Keratinocyte (primary cell): ENCODE measurements around the gene SPRING1.

Experiments used
- EZH2 ChIP-seq: IDR thresholded peaks from one replicate; pipeline ENCODE4 v1.6.1; 2012; ENCODE audit warnings: inconsistent platforms, mild to moderate bottlenecking, low read length, moderate library complexity
- TF ChIP-seq, protein P1 (sequence below), 3 experiments: IDR thresholded peaks in 1 of 3; conservative IDR thresholded peaks in 1 of 3; optimal IDR thresholded peaks in 1 of 3; 2 replicates in 2 of 3; 3 replicates in 1 of 3; pipeline versions ENCODE3 to v1.5.1; 2011; ENCODE audit warnings: low read length in 3 of 3, mild to moderate bottlenecking in 3 of 3, moderate library complexity in 2 of 3, control low read depth in 1 of 3, inconsistent platforms in 1 of 3; ENCODE audit not compliant: insufficient read depth in 2 of 3; ENCODE audit errors: extremely low read depth in 1 of 3

DNA sequence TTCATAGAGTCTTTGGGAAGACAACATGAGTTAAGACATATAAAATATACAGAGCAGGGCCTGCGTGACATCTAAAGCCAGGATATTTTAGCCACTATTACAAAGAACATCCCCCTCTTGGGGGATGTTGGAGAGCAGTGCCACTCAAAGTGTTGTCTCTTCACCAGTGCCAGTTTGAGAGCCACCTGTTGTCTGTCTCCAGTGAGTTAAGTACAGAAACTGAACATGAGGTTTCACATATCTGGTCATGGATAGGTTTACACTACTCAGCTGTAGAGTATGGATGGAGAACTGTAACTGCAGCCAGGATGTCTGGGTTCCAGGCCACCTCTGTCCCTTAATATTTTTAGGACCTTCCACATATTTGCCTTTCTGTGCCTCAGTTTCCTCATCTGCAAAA, 39.4 kb upstream of the SPRING1 start:
- TF ChIP-seq EZH2: no peak
- TF ChIP-seq, protein P1, sequence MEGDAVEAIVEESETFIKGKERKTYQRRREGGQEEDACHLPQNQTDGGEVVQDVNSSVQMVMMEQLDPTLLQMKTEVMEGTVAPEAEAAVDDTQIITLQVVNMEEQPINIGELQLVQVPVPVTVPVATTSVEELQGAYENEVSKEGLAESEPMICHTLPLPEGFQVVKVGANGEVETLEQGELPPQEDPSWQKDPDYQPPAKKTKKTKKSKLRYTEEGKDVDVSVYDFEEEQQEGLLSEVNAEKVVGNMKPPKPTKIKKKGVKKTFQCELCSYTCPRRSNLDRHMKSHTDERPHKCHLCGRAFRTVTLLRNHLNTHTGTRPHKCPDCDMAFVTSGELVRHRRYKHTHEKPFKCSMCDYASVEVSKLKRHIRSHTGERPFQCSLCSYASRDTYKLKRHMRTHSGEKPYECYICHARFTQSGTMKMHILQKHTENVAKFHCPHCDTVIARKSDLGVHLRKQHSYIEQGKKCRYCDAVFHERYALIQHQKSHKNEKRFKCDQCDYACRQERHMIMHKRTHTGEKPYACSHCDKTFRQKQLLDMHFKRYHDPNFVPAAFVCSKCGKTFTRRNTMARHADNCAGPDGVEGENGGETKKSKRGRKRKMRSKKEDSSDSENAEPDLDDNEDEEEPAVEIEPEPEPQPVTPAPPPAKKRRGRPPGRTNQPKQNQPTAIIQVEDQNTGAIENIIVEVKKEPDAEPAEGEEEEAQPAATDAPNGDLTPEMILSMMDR (optimal IDR thresholded peaks at IDR 0.05 in 1 of 3, IDR thresholded peaks at IDR 0.05 in 1 of 3, conservative IDR thresholded peaks at IDR 0.05 in 1 of 3; ENCODE audit: extremely low read depth in 1 of 3, insufficient read depth in 2 of 3, low read length in 3 of 3): no peak
